PC-9 (cell line): ENCODE measurements around the gene KMT2D. TPM values are rescaled to one million over a fixed set of nuclear protein-coding genes. Genes with fewer than 3 reads are reported as not detected.

Source experiments
- BruUV-seq: library from RNA; stranded (reverse); fragments of 400-500 nt; replicated peaks from 2 replicates; lab custom pipeline; 2021; lab: Mats Ljungman, UMichigan
- CTCF ChIA-PET: fragments of 300-600 bp; sonication (Branson Sonifier 250); formaldehyde crosslinking; loops from one replicate; lab custom pipeline; 2022; ENCODE audit warnings: antibody characterized with exemption; lab: Charles Lee
- POLR2A ChIA-PET: fragments of 300-600 bp; sonication (Branson Sonifier 250); formaldehyde crosslinking; loops from one replicate; lab custom pipeline; 2022; ENCODE audit warnings: antibody characterized with exemption; ENCODE audit not compliant: unreplicated experiment; lab: Charles Lee
- DNase-seq, 2 experiments: peaks; one replicate each; pipeline versions ENCODE4 v3.0.0 to v3.0.0-alpha.2; 2015 to 2022; ENCODE audit warnings: mixed read lengths in 1 of 2
- H2AFZ ChIP-seq: fragments of 200-600 bp; sonication (generic); 2 replicates; pipeline ENCODE4 v1.8.1; 2017; ENCODE audit warnings: antibody characterized with exemption
- H3F3A ChIP-seq: fragments of 200-600 bp; sonication (generic); 2 replicates; pipeline ENCODE4 v1.8.1; 2017; ENCODE audit warnings: antibody characterized with exemption, mild to moderate bottlenecking, low read depth; ENCODE audit not compliant: insufficient read depth
- H3K27ac ChIP-seq: fragments of 200-600 bp; sonication (generic); 2 replicates; pipeline ENCODE4 v1.6.1; 2016; ENCODE audit warnings: mixed run types
- H3K27me3 ChIP-seq: fragments of 200-600 bp; sonication (generic); 2 replicates; pipeline ENCODE4 v1.6.1; 2016; ENCODE audit warnings: low read depth, mixed run types; ENCODE audit not compliant: insufficient read depth
- H3K36me3 ChIP-seq: fragments of 200-600 bp; sonication (generic); 2 replicates; pipeline ENCODE4 v1.6.1; 2016; ENCODE audit warnings: low read depth, mixed run types
- H3K4me1 ChIP-seq: fragments of 200-600 bp; sonication (generic); replicated peaks from 2 replicates; pipeline ENCODE4 v1.6.1; 2016; ENCODE audit warnings: mixed run types; ENCODE audit not compliant: insufficient read depth
- H3K4me2 ChIP-seq: fragments of 200-600 bp; sonication (generic); 2 replicates; pipeline ENCODE4 v1.6.1; 2017; ENCODE audit warnings: mixed run types
- H3K4me3 ChIP-seq: fragments of 200-600 bp; sonication (generic); 2 replicates; pipeline ENCODE4 v1.6.1; 2016; ENCODE audit warnings: mixed run types
- H3K79me2 ChIP-seq: fragments of 200-600 bp; sonication (generic); 2 replicates; pipeline ENCODE4 v1.6.1; 2017; ENCODE audit warnings: low read depth, mixed run types
- H3K9me2 ChIP-seq: fragments of 200-600 bp; sonication (generic); 2 replicates; pipeline ENCODE4 v1.8.1; 2017; ENCODE audit warnings: mild to moderate bottlenecking; ENCODE audit not compliant: insufficient read depth
- H3K9me3 ChIP-seq: fragments of 200-600 bp; sonication (generic); 2 replicates; pipeline ENCODE4 v1.8.1; 2016; ENCODE audit warnings: low read depth; ENCODE audit not compliant: insufficient read depth
- H4K20me1 ChIP-seq: fragments of 200-600 bp; sonication (generic); 2 replicates; pipeline ENCODE4 v1.8.1; 2017; ENCODE audit not compliant: insufficient read depth
- CTCF ChIP-seq: fragments of 200-600 bp; sonication (generic); conservative IDR thresholded peaks from 2 replicates; pipeline ENCODE4 v1.6.1; 2017; ENCODE audit warnings: mixed run types, antibody characterized with exemption, mild to moderate bottlenecking, moderate library complexity
- EZH2 ChIP-seq: fragments of 200-600 bp; sonication (generic); IDR thresholded peaks from 2 replicates; pipeline ENCODE4 v1.8.0; 2017; ENCODE audit warnings: antibody characterized with exemption, low read depth
- intact Hi-C: fragments of 100-400 bp; cut with micrococcal nuclease; formaldehyde crosslinking; loops from one replicate; pipeline ENCODE4 v1.10.0; 2022; ENCODE audit not compliant: unreplicated experiment
- total RNA-seq: library from RNA; stranded (reverse); gene quantifications from 2 replicates; pipeline ENCODE4 v1.2.3, GENCODE V29; 2021

Gene KMT2D
- total RNA-seq, 1 experiment from 2014 or later, result 94.0 TPM

GRCh38 chr12:49046129-49046895 is 14.3 kb downstream of the KMT2D start:
- DNase-seq, result no peak
- no peaks in the 10 kb centered on the region for H3K79me2 ChIP-seq
- H3K4me3 ChIP-seq, result no peak overlapping the region
- intact Hi-C loops, result no loop called here
- no peaks in the 10 kb centered on the region for H3K9me3 ChIP-seq
- peaks cover 36% of the 10 kb centered on the region for H3K36me3 ChIP-seq
- 0 out of 2 replicates have a peak, but pooled peaks cover 5% of the 10 kb centered on the region for H4K20me1 ChIP-seq
- no peaks in the 10 kb centered on the region for H3F3A ChIP-seq
- H3K9me2 ChIP-seq, result no peaks in the 10 kb centered on the region
- no TSS peak for BruUV-seq
- no peak overlapping the region for H3K4me2 ChIP-seq
- H3K27ac ChIP-seq, result no peak overlapping the region
- H2AFZ ChIP-seq, result no peak overlapping the region
- H3K27me3 ChIP-seq, result no peaks in the 10 kb centered on the region
- ChIA-PET CTCF (no interaction called here), POLR2A (no interaction called here)
- H3K4me1 ChIP-seq, result no peaks in the 10 kb centered on the region
- TF ChIP-seq CTCF (no peak), EZH2 (no peak)

DNA sequence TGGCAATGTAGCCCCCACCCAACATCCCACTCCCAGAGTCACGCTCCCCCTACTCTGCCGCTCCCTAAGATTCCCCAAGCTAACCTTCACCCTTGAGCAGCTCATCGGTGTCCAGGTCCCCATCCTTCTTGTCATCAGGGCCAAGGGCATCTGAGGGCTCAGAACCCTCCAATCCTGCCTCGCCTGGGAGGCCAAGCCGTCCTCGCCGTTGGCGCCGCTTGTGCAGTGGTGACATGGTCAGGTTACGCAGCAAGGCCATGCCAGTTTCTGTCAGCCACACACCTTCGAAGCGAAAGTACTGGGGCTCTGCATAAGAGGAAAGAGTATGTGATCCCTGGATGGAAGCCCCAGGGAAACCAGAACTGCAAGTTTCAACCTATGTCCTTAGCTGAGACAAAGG is 15.9 kb downstream of the KMT2D start:
- H3K27me3 ChIP-seq, result no peaks in the 10 kb centered on the region
- intact Hi-C loops, result no loop called here
- H2AFZ ChIP-seq, result no peak overlapping the region
- peaks cover 35% of the 10 kb centered on the region for H3K36me3 ChIP-seq
- H3K27ac ChIP-seq, result no peak overlapping the region
- H3K9me3 ChIP-seq, result no peaks in the 10 kb centered on the region
- no peak overlapping the region for H3K4me2 ChIP-seq
- TF ChIP-seq EZH2 (no peak), CTCF (no peak)
- no peaks in the 10 kb centered on the region for H3K4me1 ChIP-seq
- CTCF ChIA-PET, result no interaction called here
- no peaks in the 10 kb centered on the region for H3K9me2 ChIP-seq
- no peaks in the 10 kb centered on the region for H3K79me2 ChIP-seq
- H3F3A ChIP-seq, result no peaks in the 10 kb centered on the region
- H4K20me1 ChIP-seq, result no peaks in the 10 kb centered on the region
- POLR2A ChIA-PET, result no interaction called here
- no peak for DNase-seq
- no peak overlapping the region for H3K4me3 ChIP-seq
- BruUV-seq, result no TSS peak

GRCh38 chr12:49043856-49044258 is 16.7 kb downstream of the KMT2D start:
- H3K27me3 ChIP-seq, result no peaks in the 10 kb centered on the region
- intact Hi-C loops, result no loop called here
- no peaks in the 10 kb centered on the region for H4K20me1 ChIP-seq
- H3K79me2 ChIP-seq, result no peaks in the 10 kb centered on the region
- peaks cover 30% of the 10 kb centered on the region for H3K36me3 ChIP-seq
- TF ChIP-seq EZH2 (no peak), CTCF (peak; percentile 69)
- no peak overlapping the region for H3K27ac ChIP-seq
- no peak overlapping the region for H3K4me2 ChIP-seq
- no TSS peak for BruUV-seq
- no peaks in the 10 kb centered on the region for H3K9me2 ChIP-seq
- CTCF ChIA-PET, result interaction anchor here (0.9 to 1.0 kb wide), 3 partner anchors 26 to 47 kb away, joined by 3 to 8 read pairs (median 5); partner anchors contain the start of gene RHEBL1
- H3K9me3 ChIP-seq, result no peaks in the 10 kb centered on the region
- no peak overlapping the region for H3K4me3 ChIP-seq
- no peaks in the 10 kb centered on the region for H3K4me1 ChIP-seq
- POLR2A ChIA-PET, result no interaction called here
- H2AFZ ChIP-seq, result no peak overlapping the region
- DNase-seq, result peak; percentile 34 to 39
- no peaks in the 10 kb centered on the region for H3F3A ChIP-seq
